OCI-LY7 (cell line): Measurements from ENCODE around the gene FOXA2.

ENCODE experiments used
- EZH2phosphoT487 ChIP-seq: fragments of 200-600 bp; sonication (generic); IDR thresholded peaks from 2 replicates; pipeline ENCODE4 v1.6.1; 2018; ENCODE audit warnings: low read depth, borderline replicate concordance, mild to moderate bottlenecking, mixed run types, antibody characterized with exemption, low read length, moderate library complexity, mixed read lengths
- TF ChIP-seq, protein P1 (sequence below): fragments of 200-600 bp; sonication (generic); conservative IDR thresholded peaks from 2 replicates; pipeline ENCODE4 v1.5.1; 2014; ENCODE audit warnings: mild to moderate bottlenecking, antibody characterized with exemption, low read length, moderate library complexity, mixed read lengths

- TF ChIP-seq, protein P1, sequence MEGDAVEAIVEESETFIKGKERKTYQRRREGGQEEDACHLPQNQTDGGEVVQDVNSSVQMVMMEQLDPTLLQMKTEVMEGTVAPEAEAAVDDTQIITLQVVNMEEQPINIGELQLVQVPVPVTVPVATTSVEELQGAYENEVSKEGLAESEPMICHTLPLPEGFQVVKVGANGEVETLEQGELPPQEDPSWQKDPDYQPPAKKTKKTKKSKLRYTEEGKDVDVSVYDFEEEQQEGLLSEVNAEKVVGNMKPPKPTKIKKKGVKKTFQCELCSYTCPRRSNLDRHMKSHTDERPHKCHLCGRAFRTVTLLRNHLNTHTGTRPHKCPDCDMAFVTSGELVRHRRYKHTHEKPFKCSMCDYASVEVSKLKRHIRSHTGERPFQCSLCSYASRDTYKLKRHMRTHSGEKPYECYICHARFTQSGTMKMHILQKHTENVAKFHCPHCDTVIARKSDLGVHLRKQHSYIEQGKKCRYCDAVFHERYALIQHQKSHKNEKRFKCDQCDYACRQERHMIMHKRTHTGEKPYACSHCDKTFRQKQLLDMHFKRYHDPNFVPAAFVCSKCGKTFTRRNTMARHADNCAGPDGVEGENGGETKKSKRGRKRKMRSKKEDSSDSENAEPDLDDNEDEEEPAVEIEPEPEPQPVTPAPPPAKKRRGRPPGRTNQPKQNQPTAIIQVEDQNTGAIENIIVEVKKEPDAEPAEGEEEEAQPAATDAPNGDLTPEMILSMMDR, result no peak
- TF ChIP-seq EZH2phosphoT487, result no peak
Observed at GRCh38 chr20:22557403-22558276, 26.7 kb downstream of the FOXA2 start.
